ENCODE results near the gene TMOD1. TPM values are rescaled to one million over a fixed set of nuclear protein-coding genes. Genes with fewer than 3 reads are reported as not detected.

The TMOD1 gene
- total and polyA plus RNA-seq, 10 of the 15 experiments (the other 5 are each of a cell fraction or from before 2014, with no cell fraction given) = 4.0 to 44.1 (median 15.4) TPM

DNA sequence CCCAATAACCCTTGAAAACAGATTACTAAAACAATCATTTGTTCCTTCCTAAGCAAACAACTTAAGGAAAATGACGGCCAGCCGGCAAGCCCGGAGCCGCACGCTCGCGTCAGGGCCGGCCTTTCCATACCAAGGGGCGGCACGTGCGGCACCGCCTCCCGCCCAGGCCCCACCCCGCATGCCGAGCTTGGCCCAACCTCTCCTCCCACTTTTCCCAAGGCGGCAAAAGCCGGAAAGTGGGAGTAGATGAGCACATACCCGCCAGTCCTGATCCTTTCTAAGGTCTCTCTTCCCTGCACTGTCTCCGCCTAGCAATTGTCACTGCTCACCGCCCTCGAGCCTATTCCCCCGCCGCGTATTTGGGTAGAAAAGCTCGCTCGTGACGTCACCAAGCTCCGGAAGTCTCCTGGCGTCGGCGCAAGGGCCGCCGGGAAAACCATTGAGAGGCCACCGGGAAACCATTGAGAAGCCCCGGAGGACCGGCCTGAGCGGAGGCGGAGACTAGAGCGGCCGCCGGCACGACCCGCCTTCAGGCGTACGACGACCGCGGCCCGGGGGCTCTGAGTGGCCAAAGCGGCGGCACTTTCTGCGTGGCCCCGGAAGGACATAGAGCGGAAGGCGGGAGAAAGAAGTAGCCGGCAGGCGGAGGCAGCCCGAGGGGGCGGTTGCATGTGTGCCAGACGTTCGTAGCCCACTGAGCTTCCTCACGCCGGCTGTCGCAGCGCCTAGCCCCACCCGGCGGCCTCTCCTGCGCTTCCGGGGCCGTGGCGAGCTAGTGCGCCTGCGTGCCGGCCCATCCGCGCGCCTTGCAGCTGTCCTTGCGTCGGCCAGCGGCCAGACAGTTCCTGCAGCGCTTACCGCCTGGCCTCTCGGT is 131.8 kb downstream of the TMOD1 start, which contains the start of the genes NCBP1 and TSTD2:
Gene NCBP1 (plus strand): TSS at position 837 of the 874 bp plus-strand sequence. CDS start 61 bp downstream, outside the sequence.
Gene TSTD2 (minus strand): TSS at position 384 of the 874 bp plus-strand sequence. CDS start 5,806 bp downstream, outside the sequence.
- Histone ChIP-seq H3K4me2 (ENCODE audit: control insufficient read depth, insufficient read depth) (peak within 1 kb of the TSS; percentile 78), H3K9ac (ENCODE audit: control insufficient read depth, insufficient read depth, low read length) (peak within 1 kb of the TSS; percentile 87), H2AFZ (ENCODE audit: control insufficient read depth, low read depth, low read length) (peak within 1 kb of the TSS; percentile 97), H3K4me3 (peak within 1 kb of the TSS; percentile 96), H3K4me1 (ENCODE audit: control insufficient read depth, insufficient read depth, low read length) (peaks cover 5% of the 10 kb centered on the region), H3K27ac (ENCODE audit: control insufficient read depth, insufficient read depth) (peak within 1 kb of the TSS; percentile 93), H3K9me3 (replicated peaks; ENCODE audit: control insufficient read depth, insufficient read depth, low read length) (no peaks in the 10 kb centered on the region), H3K27me3 (replicated peaks in 1 of 2; ENCODE audit: control insufficient read depth in 2 of 2, insufficient read depth in 2 of 2, low read length in 1 of 2) (no peaks in the 10 kb centered on the region), H3K36me3 (ENCODE audit: control insufficient read depth in 2 of 2, insufficient read depth in 2 of 2, low read length in 1 of 2) (no peaks in the 10 kb centered on the region), H3K79me2 (ENCODE audit: control insufficient read depth, insufficient read depth, low read length) (peaks cover 74% of the 10 kb centered on the region), H4K20me1 (ENCODE audit: control insufficient read depth, insufficient read depth) (no peaks in the 10 kb centered on the region)
- ChIA-PET RAD21 (ENCODE audit: unreplicated experiment) (interaction anchor here (0.7 to 3.6 kb wide), 17 partner anchors 15 to 779 kb away, joined by 3 to 22 read pairs (median 4); partner anchors contain the start of genes TMOD1, XPA and ZNF782), POLR2A (interaction anchor here (0.6 to 2.2 kb wide), 15 partner anchors 10 to 779 kb away, joined by 3 to 22 read pairs (median 4); partner anchors contain the start of genes TMOD1, TRMO, XPA and ZNF782), CTCF (interaction anchor here (0.7 to 3.5 kb wide), 17 partner anchors 10 to 288 kb away, joined by 3 to 29 read pairs (median 4); partner anchors contain the start of genes TMOD1 and XPA), SMC1A (ENCODE audit: uncharacterized antibody, unreplicated experiment) (interaction anchor here (0.7 to 3.1 kb wide), 18 partner anchors 10 to 1518 kb away, joined by 3 to 16 read pairs (median 4); partner anchors contain the start of genes TBC1D2, TRMO and XPA)
- in situ Hi-C loops (cut with MboI) (loop anchor here (25.0 kb wide), 1 partner anchor 1221 kb away; the partner anchor contains the start of gene ZNF367), intact Hi-C loops (cut with micrococcal nuclease; ENCODE audit: unreplicated experiment) (no loop called here)
- BruUV-seq (replicated peaks) = no TSS peak
- FAIRE-seq (peak; percentile 99), ATAC-seq (peak; percentile 90), DNase-seq (ENCODE audit: low read depth, low spot score) (peak; percentile 92)
- under 1% methylated on average over 80 of the region's 83 CpGs for WGBS (ENCODE audit: insufficient coverage, insufficient replicate concordance, low lambda C conversion rate, missing lambda C conversion rate)
- TF ChIP-seq, protein P1, sequence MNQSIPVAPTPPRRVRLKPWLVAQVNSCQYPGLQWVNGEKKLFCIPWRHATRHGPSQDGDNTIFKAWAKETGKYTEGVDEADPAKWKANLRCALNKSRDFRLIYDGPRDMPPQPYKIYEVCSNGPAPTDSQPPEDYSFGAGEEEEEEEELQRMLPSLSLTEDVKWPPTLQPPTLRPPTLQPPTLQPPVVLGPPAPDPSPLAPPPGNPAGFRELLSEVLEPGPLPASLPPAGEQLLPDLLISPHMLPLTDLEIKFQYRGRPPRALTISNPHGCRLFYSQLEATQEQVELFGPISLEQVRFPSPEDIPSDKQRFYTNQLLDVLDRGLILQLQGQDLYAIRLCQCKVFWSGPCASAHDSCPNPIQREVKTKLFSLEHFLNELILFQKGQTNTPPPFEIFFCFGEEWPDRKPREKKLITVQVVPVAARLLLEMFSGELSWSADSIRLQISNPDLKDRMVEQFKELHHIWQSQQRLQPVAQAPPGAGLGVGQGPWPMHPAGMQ (IDR thresholded peaks at IDR 0.05; ENCODE audit: borderline replicate concordance) = no peak
- TF ChIP-seq RFX5 (IDR thresholded peaks at IDR 0.05; ENCODE audit: low read depth, low read length) (0 out of 2 replicates have a peak, but pooled peaks have one; percentile 15), EP300 (IDR thresholded peaks at IDR 0.05; ENCODE audit: borderline replicate concordance in 1 of 2, control insufficient read depth in 1 of 2, low read depth in 2 of 2, low read length in 2 of 2) (peak in 1 of 2 experiments; percentile 25; a peak in 1 of 4 replicates), FOS (IDR thresholded peaks at IDR 0.05; ENCODE audit: borderline replicate concordance, extremely low read depth, insufficient read length) (no peak), CBX5 (IDR thresholded peaks at IDR 0.05; ENCODE audit: low read depth) (no peak), POLR2AphosphoS2 (IDR thresholded peaks at IDR 0.05; ENCODE audit: low read depth, low read length) (no peak; the same call in 1 of the 2 replicates), ZNF24 (IDR thresholded peaks at IDR 0.05) (no peak)
- TF ChIP-seq, protein P2, sequence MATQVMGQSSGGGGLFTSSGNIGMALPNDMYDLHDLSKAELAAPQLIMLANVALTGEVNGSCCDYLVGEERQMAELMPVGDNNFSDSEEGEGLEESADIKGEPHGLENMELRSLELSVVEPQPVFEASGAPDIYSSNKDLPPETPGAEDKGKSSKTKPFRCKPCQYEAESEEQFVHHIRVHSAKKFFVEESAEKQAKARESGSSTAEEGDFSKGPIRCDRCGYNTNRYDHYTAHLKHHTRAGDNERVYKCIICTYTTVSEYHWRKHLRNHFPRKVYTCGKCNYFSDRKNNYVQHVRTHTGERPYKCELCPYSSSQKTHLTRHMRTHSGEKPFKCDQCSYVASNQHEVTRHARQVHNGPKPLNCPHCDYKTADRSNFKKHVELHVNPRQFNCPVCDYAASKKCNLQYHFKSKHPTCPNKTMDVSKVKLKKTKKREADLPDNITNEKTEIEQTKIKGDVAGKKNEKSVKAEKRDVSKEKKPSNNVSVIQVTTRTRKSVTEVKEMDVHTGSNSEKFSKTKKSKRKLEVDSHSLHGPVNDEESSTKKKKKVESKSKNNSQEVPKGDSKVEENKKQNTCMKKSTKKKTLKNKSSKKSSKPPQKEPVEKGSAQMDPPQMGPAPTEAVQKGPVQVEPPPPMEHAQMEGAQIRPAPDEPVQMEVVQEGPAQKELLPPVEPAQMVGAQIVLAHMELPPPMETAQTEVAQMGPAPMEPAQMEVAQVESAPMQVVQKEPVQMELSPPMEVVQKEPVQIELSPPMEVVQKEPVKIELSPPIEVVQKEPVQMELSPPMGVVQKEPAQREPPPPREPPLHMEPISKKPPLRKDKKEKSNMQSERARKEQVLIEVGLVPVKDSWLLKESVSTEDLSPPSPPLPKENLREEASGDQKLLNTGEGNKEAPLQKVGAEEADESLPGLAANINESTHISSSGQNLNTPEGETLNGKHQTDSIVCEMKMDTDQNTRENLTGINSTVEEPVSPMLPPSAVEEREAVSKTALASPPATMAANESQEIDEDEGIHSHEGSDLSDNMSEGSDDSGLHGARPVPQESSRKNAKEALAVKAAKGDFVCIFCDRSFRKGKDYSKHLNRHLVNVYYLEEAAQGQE (IDR thresholded peaks at IDR 0.05; ENCODE audit: low read depth, low read length) = no peak; the same call in 1 of the 2 replicates
- TF ChIP-seq, protein P3, sequence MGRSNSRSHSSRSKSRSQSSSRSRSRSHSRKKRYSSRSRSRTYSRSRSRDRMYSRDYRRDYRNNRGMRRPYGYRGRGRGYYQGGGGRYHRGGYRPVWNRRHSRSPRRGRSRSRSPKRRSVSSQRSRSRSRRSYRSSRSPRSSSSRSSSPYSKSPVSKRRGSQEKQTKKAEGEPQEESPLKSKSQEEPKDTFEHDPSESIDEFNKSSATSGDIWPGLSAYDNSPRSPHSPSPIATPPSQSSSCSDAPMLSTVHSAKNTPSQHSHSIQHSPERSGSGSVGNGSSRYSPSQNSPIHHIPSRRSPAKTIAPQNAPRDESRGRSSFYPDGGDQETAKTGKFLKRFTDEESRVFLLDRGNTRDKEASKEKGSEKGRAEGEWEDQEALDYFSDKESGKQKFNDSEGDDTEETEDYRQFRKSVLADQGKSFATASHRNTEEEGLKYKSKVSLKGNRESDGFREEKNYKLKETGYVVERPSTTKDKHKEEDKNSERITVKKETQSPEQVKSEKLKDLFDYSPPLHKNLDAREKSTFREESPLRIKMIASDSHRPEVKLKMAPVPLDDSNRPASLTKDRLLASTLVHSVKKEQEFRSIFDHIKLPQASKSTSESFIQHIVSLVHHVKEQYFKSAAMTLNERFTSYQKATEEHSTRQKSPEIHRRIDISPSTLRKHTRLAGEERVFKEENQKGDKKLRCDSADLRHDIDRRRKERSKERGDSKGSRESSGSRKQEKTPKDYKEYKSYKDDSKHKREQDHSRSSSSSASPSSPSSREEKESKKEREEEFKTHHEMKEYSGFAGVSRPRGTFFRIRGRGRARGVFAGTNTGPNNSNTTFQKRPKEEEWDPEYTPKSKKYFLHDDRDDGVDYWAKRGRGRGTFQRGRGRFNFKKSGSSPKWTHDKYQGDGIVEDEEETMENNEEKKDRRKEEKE (IDR thresholded peaks at IDR 0.05) = no peak
- TF ChIP-seq, protein P4, sequence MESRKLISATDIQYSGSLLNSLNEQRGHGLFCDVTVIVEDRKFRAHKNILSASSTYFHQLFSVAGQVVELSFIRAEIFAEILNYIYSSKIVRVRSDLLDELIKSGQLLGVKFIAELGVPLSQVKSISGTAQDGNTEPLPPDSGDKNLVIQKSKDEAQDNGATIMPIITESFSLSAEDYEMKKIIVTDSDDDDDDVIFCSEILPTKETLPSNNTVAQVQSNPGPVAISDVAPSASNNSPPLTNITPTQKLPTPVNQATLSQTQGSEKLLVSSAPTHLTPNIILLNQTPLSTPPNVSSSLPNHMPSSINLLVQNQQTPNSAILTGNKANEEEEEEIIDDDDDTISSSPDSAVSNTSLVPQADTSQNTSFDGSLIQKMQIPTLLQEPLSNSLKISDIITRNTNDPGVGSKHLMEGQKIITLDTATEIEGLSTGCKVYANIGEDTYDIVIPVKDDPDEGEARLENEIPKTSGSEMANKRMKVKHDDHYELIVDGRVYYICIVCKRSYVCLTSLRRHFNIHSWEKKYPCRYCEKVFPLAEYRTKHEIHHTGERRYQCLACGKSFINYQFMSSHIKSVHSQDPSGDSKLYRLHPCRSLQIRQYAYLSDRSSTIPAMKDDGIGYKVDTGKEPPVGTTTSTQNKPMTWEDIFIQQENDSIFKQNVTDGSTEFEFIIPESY (IDR thresholded peaks at IDR 0.05) = no peak
